HG03159 (cell line): ENCODE data around the gene BCL11A.

Experiments
- ATAC-seq: cut with Tn5 transposase; IDR thresholded peaks from one replicate; pipeline ENCODE4 v1.9.1; 2021; ENCODE audit warnings: mild to moderate bottlenecking, moderate library complexity; ENCODE audit not compliant: unreplicated experiment

BCL11A gene

DNA sequence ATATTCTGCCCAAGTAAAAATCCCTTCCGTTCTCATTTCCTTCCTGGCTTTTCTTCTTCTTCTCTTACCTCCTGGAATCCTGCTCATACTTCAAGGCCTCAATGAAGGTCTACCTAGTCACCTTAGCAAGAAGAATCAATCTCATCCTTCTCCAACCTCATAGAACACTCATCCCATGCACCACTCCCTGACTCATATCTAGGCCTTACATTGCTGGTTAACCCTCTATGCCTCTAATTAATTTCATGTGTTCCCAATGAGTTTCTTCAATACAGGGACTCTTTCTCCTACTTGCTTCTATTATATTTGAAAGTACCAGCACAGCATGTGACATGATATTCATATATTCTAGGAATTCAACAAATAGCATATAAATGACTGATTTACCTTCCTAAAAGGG is 63.0 kb downstream of the BCL11A start:
- ATAC-seq, result no peak

DNA sequence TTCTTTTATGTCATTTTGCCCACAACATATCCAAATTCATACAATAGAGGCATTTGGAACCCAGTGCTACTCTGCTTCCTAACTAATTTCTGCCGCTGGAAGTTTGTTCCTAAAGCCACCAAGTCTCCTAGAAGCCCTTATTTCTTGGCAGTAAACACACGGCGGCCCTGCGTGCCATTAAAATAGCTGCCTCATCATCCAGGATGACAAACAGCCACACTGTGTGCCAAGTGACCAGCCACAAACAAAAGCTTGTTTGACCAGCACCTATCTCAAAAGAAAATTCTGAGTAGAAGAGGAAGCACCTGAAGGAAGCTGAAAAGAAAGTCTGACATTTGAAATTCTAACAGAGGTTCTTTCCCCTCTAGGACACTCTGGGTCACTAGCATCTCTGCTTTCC is 64.2 kb downstream of the BCL11A start:
- no peak for ATAC-seq

DNA sequence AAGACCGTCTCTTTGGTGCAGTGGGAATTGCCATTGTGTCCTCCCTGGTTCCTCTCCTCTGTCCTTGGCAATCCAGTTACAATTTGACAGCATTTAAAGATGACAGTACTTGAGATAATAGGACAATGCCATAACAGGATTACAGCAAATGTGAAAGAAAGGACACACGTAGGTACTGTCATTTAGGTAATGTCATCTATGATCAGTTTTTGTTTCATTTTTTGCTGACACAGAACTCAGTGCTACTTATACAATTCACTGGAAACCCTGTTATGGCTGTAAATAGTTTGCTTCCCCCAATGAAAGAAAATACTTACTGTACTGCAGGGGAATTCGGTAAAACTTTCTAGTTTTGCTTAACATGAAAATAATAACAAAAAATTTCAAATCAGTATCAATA is 65.2 kb downstream of the BCL11A start:
- ATAC-seq, result peak; percentile 48

DNA sequence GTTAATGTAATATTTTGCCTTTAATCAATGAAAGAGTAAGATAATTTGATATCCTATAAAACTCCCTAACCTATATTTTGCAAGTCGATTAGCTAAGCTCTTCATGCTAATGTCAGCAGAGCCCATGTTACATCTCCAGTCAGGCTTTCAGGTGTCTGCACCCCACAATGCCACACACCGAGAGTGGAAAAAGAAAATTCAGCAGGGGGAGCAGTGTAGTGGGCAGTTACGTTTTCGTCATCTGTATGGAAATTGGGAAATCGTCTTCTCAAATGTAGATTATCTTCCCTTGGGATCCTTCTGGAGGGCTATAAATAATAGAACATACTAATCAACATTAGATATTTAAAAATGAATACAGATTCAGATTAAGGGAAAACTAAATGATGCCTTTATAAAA is 66.3 kb downstream of the BCL11A start:
- no peak for ATAC-seq

DNA sequence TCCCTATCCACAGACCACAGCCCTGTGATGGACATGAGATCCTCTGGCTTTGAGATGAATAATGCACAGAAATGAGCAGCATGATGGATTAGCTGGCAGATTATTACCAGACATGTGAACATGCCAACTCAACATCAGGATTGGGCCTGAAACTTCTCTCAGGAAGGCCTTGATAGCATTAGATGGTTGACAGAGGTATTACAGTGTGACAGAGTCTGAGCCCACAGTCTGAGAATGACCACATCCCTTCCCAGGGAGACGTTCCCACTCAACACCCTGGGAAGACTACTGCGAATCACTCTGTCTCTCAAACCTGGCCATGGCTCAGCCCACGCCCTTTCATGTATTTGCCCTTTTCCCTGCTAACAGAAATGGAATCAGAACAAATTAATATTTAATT is 66.9 kb downstream of the BCL11A start:
- ATAC-seq, result no peak

DNA sequence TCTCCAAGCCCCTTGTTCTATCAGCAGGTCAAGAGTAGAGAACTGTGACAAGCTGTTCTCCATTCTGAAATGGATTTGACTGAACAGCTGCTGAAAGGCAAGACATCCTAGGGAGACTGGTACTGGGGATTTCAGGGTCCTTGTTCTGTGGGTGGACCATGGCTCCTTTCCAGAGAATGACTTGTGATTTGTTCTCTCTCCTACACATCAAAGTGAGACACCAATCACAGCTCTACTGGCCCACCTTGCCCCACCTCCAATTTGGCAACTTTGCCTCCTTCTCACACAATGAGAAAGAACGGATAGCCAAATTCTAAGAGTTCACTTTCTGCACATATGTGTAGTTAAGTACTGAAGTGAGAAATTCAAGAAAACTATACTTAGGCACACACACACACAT is 67.4 kb downstream of the BCL11A start:
- no peak for ATAC-seq

DNA sequence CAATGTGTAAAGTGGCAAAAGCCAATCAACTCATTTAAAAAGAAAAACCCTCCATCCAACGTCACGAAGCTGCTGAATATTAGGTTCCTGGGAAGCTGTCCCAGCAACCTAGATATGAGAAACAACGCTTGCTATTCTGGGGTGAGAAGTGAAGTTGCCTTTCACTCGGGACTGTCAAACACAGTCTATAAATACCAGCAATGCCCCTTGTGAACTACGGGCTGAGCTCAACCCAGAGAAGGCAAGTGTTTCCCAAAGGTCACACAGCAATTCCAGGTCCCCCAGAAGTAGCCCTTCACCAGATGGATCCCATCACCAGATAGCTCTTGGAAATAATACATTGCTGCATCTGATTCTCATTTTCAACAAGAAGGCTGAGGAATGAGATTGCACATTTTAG is 67.9 kb downstream of the BCL11A start:
- ATAC-seq, result no peak

DNA sequence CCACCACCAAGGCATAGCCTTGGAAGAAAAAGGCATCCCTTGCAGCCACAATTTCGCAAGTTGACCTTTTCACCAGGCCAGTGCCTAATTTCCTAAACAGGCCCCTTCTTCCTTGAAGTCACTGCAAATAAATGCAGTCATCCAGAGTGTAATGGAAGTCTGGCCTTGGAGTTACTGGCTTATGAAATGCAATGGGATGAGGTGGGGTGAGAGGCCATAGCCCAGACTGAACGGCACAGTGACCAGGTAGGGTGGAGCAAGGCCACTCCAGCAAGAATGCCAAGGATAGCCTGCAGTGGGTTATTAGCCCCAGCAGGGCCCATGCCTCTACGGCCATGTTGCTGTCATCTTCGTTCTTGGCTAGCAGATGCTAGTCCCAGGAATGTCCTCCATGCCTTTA is 68.4 kb downstream of the BCL11A start:
- no peak for ATAC-seq

DNA sequence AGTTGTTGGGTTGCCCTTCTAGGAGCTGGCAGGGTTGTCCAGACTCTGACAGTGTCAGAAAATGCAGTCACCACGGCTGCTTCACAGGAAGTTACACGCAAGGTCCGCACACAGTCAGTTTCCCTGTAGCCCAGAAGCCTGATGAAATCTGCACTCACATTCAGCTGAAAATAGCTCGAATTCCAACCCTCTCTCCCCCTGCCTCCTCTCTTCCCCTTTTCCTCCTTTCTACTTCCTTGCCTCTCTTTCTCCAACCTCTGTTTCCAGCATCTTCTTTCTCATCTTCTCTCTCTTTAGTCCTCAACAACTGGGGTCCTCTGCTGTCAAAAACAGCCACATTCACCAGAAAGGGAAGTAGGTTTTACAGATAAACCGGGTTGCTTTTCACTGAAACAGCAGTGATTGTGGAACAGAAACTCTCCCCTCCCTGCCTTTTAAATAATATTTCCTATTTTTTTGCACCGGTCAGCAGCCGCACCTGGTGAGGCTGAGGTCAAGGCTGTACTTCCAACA is 69.3 kb downstream of the BCL11A start:
- peak; percentile 39 for ATAC-seq

DNA sequence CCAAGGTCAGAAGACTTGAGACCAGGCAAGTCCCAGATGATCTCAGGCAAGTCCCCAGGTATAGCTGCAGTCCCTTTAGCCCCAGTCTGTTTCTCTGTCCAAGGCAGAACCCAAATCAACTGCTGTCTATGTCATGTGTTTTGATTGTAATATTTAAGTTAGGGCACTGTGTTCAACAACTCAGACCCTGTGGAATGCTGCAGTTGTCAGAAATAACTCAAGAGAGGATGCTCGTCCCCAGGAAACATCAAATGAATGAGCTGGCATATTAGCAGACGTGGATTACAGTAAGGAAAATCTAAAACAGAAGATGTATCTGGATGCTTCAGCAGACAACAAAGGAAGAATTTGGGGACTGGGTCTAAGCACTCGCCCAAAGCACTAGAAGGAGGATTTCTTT is 70.1 kb downstream of the BCL11A start:
- ATAC-seq, result no peak

DNA sequence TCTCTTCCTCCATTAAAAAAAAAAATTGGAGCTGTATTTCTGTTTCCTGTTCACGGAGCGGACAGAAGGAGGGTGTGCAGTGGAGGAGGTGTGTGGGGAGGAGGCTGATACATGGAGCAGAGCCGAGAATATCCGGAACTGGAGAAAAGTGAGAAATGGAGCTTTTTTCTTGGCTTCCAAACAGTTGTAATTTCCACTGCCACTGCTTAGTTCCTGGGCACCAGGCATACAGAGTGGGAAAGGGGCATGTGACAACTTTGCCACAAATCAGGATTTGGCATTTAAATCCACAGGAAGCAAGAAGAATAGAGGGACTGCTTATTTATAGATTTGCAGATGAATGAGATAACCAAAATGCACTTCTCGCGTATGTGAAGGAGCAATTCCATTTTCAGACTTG is 71.2 kb downstream of the BCL11A start:
- ATAC-seq, result no peak

DNA sequence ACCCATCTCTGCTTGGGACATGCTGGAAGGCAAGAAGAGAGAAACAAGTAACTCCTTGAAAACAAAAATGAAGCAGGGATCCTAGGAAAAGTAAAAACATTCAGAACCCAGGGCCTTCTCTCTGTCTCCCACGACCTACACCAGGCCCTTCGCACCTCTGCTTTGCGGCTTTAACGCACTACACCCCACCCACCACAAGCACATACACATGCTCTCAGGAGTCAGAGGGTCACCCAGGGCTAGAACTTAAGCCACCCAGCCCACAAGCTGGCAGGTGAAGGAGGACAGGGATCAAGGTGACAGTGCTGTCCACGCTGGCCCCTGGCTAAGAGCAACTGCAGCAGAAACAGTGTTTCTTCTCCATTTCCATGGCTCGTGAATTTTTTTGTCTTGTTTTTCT is 72.2 kb downstream of the BCL11A start:
- ATAC-seq, result no peak

DNA sequence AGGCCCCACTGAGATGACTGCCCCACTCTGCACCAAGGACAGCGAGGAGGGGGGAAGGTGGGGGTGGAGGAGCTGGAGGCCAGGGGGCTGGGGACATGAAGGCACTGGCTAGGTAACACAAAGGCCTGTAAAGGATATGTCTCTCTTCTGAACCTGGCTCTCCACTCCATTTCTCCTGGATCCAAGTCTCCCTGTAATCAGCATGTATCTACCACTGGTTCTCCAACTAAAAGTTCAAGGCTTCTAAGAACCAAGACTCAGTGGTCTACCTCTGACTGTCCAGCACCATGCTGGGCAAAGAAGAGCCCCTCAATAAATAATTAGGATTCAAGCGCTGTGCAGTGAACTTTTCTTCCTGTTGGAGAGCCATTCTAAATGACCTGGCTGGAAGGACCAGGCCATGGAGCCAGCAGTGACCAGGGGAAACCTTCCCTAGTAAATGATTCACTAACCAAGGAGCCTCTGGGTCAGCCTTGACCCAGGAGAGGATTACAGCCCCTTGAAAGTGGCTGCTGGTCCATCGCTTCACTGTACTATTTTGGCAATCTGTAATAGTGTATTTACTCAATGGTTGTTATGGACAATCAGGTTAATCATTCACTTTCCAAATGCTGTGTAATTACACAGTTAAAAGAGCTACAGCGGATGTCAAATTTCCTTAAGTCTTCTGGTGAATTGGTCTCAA is 73.2 kb downstream of the BCL11A start:
- ATAC-seq, result no peak

DNA sequence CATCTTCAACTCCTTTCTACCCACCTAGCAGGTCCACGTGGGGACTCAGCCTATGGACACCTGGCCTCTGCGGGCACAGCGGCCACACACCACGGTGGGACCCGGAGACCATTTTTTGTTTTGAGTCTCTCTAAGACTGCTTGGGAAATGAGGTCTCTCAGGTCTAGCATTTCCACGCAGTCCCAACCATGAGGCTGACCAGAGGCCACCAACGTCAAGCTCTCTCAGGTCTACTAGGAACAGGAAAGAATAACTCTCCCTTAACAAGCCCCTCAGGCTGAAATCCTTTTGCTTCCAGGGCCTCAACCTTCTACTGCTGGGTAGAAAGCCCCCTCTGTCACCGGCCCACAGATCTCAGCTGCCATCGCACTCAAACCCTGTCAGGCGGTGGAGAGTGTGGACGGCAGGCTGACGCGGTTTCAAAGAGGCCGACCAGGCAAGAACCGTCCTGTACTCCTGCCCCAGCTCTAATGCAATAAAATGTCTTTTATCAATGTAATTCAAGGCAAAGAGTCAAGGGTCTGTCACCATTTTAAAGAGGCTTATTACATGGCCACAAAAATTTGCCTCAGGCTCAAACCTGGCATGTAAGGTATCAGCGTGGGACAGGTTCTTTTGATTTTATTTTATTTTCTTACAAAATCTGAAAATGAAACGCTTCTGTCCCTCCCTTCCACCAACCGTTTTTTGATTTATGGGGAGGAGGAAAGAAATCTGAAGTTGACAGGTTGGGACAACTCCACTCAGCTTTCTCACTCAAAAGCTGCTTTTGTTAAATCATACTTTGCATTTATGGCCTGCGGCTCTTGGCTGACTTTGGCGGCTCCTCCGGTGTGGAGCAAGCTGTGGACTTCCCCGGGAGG is 74.0 kb downstream of the BCL11A start:
- ATAC-seq, result no peak

DNA sequence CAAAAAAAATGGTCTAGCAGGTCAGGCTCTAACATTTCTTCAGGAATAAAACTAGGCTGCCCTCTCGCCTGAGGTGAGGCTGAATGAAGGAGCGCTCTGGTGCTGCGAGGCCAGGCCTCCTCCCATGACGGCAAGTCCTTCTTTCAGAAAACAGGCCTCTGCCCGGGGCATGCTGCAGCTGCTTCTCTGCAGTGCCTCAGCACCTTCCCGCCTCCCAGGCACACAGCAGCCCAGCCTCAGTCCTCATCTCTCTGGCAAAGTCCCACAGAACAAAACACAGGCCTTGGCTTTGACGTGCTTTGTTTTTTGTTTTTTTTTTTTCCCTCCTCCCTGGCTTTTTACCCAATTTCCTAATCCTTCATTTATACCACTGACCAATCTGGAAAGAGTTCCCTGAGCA is 74.8 kb downstream of the BCL11A start:
- ATAC-seq, result no peak

DNA sequence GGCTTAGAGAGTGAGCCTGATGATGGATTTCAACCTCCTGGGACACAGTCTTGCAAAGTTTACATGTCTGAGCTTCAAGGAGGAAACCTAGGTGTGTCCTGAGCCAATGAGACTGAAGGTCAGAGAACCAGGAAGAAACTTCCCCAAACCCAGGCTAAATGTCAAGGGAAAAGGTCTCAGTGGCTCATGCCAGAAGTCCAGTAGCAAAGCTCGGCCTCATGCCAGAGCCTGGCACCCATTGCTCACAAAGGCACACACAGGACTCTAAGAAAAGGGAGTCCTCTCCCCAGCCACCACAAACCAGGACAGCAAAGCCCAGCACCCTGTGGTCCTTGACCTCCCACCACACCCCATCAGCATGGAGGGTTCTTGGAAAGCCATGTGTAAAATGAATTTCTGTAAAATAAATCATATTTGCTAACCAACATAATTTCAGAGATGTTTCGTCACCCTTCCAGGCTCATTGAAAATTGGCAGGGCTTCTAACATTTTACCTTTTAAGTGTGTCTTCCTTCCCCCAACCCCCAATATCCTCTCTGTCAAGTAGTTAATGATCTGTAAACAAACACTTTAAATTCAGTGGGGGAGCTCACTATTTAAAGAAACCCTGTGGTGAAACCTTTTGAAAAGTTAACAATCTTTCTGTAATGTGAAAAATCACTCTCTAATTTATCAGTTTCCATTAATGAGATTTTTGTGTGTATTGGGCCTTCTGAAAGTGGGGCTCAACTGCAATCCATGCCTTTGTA is 77.1 kb downstream of the BCL11A start:
- ATAC-seq, result no peak

DNA sequence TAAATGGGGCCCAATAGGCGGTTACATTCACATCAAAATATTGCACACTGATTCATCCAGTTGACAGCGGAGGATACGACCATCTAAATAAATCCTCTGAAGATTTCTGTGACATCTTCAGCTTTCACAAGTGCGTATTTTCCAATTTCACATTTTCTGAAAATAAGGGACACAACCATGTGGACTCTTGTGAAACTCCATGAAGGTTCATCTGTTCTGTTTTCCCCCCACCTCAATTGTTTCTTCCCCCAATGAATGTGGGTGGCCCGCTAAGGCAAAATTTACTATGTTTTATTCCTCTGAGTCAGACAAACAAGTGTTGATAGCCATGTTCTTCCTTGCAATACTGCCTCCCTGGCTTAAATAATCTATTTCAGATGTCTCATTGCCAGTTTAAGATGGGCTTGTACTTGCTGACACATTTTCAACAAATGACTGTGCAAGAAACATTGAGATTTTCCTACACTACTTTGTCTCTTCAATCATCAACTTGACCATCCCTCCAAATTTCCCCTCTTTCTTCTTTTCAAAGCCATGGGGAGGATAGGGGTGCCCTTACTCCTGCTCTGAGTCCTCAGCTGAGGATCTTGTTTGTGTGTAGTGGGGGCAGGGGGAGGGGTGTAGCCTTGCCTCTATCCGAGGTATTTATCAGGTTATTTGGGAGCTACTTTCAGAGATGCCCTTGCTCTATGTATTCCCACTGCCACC is 78.2 kb downstream of the BCL11A start:
- no peak for ATAC-seq

DNA sequence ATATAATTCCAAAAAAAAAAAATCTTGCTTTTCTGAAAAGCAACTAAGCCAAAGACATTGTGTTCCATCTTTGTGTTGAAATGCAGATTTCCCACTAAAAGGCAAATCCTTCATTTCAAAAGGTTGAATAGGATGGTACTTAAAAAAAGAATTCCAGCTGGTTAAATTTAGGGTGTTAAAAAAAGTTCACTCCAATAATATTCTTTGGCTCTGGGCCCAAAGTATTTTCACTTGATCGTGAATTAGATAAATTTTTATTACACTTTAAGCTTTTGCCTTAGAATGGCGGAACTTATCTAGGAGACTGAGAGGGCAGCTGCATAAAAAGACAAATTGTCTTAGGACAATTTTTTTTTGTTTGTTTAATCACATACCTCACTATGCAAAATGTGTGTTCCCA is 79.2 kb downstream of the BCL11A start:
- no peak for ATAC-seq

DNA sequence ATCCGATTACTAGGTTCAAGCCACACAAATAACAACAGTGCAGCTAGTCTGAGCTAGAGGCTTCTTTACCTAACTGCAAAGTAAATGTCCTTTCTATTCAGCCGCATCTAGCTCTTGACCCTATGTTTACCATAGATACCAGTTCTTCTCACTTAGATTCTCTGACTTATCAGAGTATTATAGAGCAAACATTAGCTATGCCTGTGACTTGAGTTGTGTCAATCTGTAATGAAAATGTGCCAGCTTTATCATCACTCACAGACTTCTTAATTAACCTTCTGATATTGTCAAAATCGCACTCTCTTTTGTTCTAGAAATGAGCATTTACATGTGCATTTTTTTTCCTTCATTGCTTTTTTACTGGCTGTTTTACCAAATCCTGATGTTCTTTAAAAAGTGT is 79.9 kb downstream of the BCL11A start:
- ATAC-seq, result no peak

DNA sequence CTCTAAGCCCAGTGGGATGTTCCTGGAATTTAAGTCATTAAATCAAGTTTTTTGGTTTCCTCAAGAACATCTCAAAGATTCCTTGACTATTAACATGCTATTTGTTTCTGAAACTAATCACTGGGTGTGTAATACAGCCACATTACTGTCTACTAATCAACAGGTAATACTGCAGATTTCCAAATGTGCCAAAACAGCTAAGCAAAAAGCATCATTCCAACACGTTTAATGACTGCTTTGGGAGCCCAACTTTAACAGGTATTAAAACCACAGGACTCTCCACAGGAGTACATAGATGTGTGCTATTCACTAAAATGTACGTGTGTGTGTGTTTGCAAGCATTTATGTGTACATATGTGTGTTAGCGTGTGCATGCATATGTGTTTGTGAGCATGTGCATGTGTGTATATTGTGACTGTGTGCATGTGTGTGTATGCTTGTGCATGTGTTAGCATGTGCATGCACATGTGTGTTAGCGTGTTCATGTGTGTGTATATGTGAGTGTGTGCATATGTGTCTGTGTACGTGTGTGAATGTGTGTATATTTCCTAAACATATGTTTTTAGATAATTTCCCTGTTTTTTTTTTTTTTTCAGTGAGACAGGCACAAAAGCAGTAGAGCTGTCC is 80.7 kb downstream of the BCL11A start:
- ATAC-seq, result no peak

DNA sequence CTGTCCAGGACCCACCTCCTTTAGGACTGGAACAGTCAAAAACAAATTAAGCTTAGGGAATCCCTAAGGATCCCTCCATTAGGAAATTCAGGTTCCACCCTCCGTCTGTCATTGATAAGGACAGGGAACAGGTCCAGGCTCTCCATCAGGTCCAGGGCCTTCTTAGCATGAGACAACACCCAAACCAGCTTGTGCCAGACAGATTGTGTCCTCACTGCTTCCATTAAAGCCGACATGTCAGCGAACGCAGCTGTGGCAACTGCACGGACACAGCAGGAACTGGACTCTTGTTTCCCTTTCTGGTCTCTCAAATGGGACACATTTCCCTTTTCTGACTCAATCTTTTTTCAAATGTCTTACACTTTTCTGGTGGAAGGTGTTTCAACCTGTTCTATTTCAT is 81.4 kb downstream of the BCL11A start:
- ATAC-seq, result no peak
